H9 (cell line): ENCODE measurements around the gene KIAA1549. TPM values are rescaled to one million over a fixed set of nuclear protein-coding genes. Genes with fewer than 3 reads are reported as not detected.

ENCODE experiments used
- DNase-seq: peaks from one replicate; pipeline ENCODE4 v3.0.0-alpha.2; 2017
- H2AFZ ChIP-seq: one replicate; pipeline ENCODE4 v1.6.1; 2013; ENCODE audit warnings: mild to moderate bottlenecking, low read length, control low read depth, moderate library complexity
- H2AK5ac ChIP-seq: 2 replicates; pipeline ENCODE4 v1.6.1; 2013; ENCODE audit warnings: low read length, control low read depth, mixed read lengths; ENCODE audit not compliant: insufficient read length
- H2BK120ac ChIP-seq: one replicate; pipeline ENCODE4 v1.6.1; 2013; ENCODE audit warnings: low read depth, mild to moderate bottlenecking, low read length, control low read depth, inconsistent platforms; ENCODE audit not compliant: poor library complexity, severe bottlenecking
- H2BK12ac ChIP-seq: 2 replicates; pipeline ENCODE4 v1.6.1; 2013; ENCODE audit warnings: low read length, control low read depth, mixed read lengths, low read depth; ENCODE audit not compliant: insufficient read length
- H2BK15ac ChIP-seq: 2 replicates; pipeline ENCODE4 v1.6.1; 2013; ENCODE audit warnings: low read depth, low read length, control low read depth
- H2BK20ac ChIP-seq: one replicate; pipeline ENCODE4 v1.6.1; 2013; ENCODE audit warnings: low read depth, mild to moderate bottlenecking, low read length, control low read depth, inconsistent platforms; ENCODE audit not compliant: poor library complexity, severe bottlenecking
- H2BK5ac ChIP-seq: 2 replicates; pipeline ENCODE4 v1.6.1; 2013; ENCODE audit warnings: low read length, control low read depth, mixed read lengths; ENCODE audit not compliant: insufficient read length
- H3K14ac ChIP-seq: 2 replicates; pipeline ENCODE4 v1.6.1; 2013; ENCODE audit warnings: low read length, control low read depth; ENCODE audit not compliant: insufficient read depth
- H3K18ac ChIP-seq: 2 replicates; pipeline ENCODE4 v1.6.1; 2013; ENCODE audit warnings: low read depth, mild to moderate bottlenecking, mixed read lengths, low read length, control low read depth; ENCODE audit not compliant: insufficient read length
- H3K23ac ChIP-seq: 2 replicates; pipeline ENCODE4 v1.6.1; 2013; ENCODE audit warnings: low read length, control low read depth, mixed read lengths, low read depth; ENCODE audit not compliant: insufficient read length
- H3K23me2 ChIP-seq: 2 replicates; pipeline ENCODE4 v1.6.1; 2013; ENCODE audit warnings: low read depth, mild to moderate bottlenecking, mixed read lengths, low read length, control low read depth; ENCODE audit not compliant: insufficient read length, poor library complexity, severe bottlenecking
- H3K27ac ChIP-seq: 2 replicates; pipeline ENCODE4 v1.5.1; 2013; ENCODE audit warnings: low read length, control low read depth, mixed read lengths, low read depth; ENCODE audit not compliant: insufficient read length
- H3K27me3 ChIP-seq: 2 replicates; pipeline ENCODE4 v1.6.1; 2013; ENCODE audit warnings: low read length, control low read depth, inconsistent platforms; ENCODE audit not compliant: insufficient read depth
- H3K4ac ChIP-seq: 2 replicates; pipeline ENCODE4 v1.6.1; 2013; ENCODE audit warnings: low read depth, mild to moderate bottlenecking, control low read depth, inconsistent platforms, low read length, moderate library complexity
- H3K4me1 ChIP-seq: 2 replicates; pipeline ENCODE4 v1.6.1; 2013; ENCODE audit warnings: low read length, control low read depth, inconsistent platforms; ENCODE audit not compliant: insufficient read depth
- H3K4me2 ChIP-seq: 2 replicates; pipeline ENCODE4 v1.6.1; 2013; ENCODE audit warnings: low read length, control low read depth, mixed read lengths; ENCODE audit not compliant: insufficient read length, insufficient read depth
- H3K56ac ChIP-seq: 2 replicates; pipeline ENCODE4 v1.6.1; 2013; ENCODE audit warnings: low read depth, mild to moderate bottlenecking, mixed read lengths, low read length, control low read depth; ENCODE audit not compliant: insufficient read length
- H3K79me1 ChIP-seq: 2 replicates; pipeline ENCODE4 v1.6.1; 2013; ENCODE audit warnings: low read depth, mild to moderate bottlenecking, moderate library complexity, low read length, control low read depth, inconsistent platforms; ENCODE audit not compliant: insufficient read depth, poor library complexity, severe bottlenecking
- H3K79me2 ChIP-seq: 2 replicates; pipeline ENCODE4 v1.6.1; 2013; ENCODE audit warnings: low read length, control low read depth, inconsistent platforms; ENCODE audit not compliant: insufficient read depth
- H3K9ac ChIP-seq: 2 replicates; pipeline ENCODE4 v1.6.1; 2013; ENCODE audit warnings: low read length, control low read depth, mixed read lengths; ENCODE audit not compliant: insufficient read length; ENCODE audit errors: extremely low read depth
- H3K9me3 ChIP-seq: one replicate; pipeline ENCODE4 v1.6.1; 2013; ENCODE audit warnings: low read depth, low read length, inconsistent platforms; ENCODE audit not compliant: control insufficient read depth
- H3T11ph ChIP-seq: one replicate; pipeline ENCODE4 v1.6.1; 2013; ENCODE audit warnings: mild to moderate bottlenecking, low read length, control low read depth, inconsistent platforms
- H4K20me1 ChIP-seq: one replicate; pipeline ENCODE4 v1.6.1; 2013; ENCODE audit not compliant: control insufficient read depth, insufficient read length, insufficient read depth
- H4K5ac ChIP-seq: 2 replicates; pipeline ENCODE4 v1.6.1; 2013; ENCODE audit warnings: low read depth, mild to moderate bottlenecking, mixed read lengths, low read length, control low read depth; ENCODE audit not compliant: insufficient read length
- H4K8ac ChIP-seq: replicated peaks from 2 replicates; pipeline ENCODE4 v1.6.1; 2013; ENCODE audit warnings: low read length, control low read depth, mixed read lengths, low read depth; ENCODE audit not compliant: insufficient read length
- H4K91ac ChIP-seq: 2 replicates; pipeline ENCODE4 v1.6.1; 2013; ENCODE audit warnings: low read depth, mild to moderate bottlenecking, moderate library complexity, mixed read lengths, low read length, control low read depth; ENCODE audit not compliant: insufficient read length
- H3K27ac Mint-ChIP-seq, 3 experiments: 2 replicates in 2 of 3; 3 replicates in 1 of 3; pipeline ENCODE4 v1.8.0; 2020 to 2021; ENCODE audit warnings: mixed read lengths in 3 of 3, mild to moderate bottlenecking in 1 of 3, moderate library complexity in 1 of 3
- H3K27me3 Mint-ChIP-seq: 2 replicates; pipeline ENCODE4 v1.8.0; 2021; ENCODE audit warnings: low read depth, mild to moderate bottlenecking, moderate library complexity, mixed read lengths
- H3K36me3 Mint-ChIP-seq, 3 experiments: 2 replicates in 2 of 3; 3 replicates in 1 of 3; pipeline ENCODE4 v1.8.0; 2020 to 2021; ENCODE audit warnings: low read depth in 3 of 3, mixed read lengths in 3 of 3; ENCODE audit not compliant: insufficient read depth in 1 of 3
- H3K4me1 Mint-ChIP-seq, 2 experiments: 2 replicates each; pipeline ENCODE4 v1.8.0; 2020; ENCODE audit warnings: mixed read lengths in 2 of 2
- H3K4me3 Mint-ChIP-seq, 2 experiments: 2 replicates in 1 of 2; 3 replicates in 1 of 2; pipeline ENCODE4 v1.8.0; 2020 to 2021; ENCODE audit warnings: mild to moderate bottlenecking in 2 of 2, mixed read lengths in 2 of 2, moderate library complexity in 1 of 2
- H3K9me3 Mint-ChIP-seq, 2 experiments: 2 replicates in 1 of 2; 3 replicates in 1 of 2; pipeline ENCODE4 v1.8.0; 2020; ENCODE audit warnings: mild to moderate bottlenecking in 2 of 2, mixed read lengths in 2 of 2, moderate library complexity in 1 of 2
- whole genome bisulfite sequencing: extraction: QIAGEN DNeasy Blood & Tissue Kit; methylation state at CpG from one replicate; pipeline ENCODE4 v1.1.7; 2013; ENCODE audit warnings: missing lambda C conversion rate, low lambda C conversion rate, mixed read lengths; ENCODE audit not compliant: insufficient read length; ENCODE audit errors: extremely low coverage; 5-methylcytosine and 5-hydroxymethylcytosine counted together
- total RNA-seq: library from RNA; stranded (reverse); gene quantifications from 2 replicates; pipeline ENCODE4 v1.2.1, GENCODE V29; 2021
- TF ChIP-seq, protein P1 (sequence below): fragments of 200-600 bp; sonication (generic); conservative IDR thresholded peaks from 3 replicates; pipeline ENCODE4 v1.8.0; 2021; ENCODE audit warnings: antibody characterized with exemption, mild to moderate bottlenecking

Gene KIAA1549
- total RNA-seq, 1 experiment from 2014 or later, result 11.9 TPM

DNA sequence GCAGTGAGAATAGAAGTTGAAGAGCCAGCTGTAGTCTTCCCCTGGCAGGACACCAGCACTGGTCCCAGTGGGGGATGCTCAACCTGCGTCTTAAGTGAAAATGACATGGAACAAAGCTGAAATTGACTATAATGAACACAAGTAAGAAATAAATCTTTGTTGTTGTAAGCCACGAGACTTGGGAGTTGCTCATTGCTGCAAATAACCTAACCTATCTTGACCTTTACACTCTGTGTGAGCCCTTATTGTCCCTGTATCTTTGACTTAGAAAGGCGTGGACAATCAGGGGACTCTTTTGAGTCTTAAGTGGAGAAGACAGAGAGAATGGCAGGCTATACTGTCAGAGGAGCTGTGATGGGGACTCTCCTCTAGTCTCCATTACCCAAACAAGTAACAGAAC lies 37.7 kb upstream of the KIAA1549 start:
- no peak overlapping the region for H3K27ac ChIP-seq
- H3K4me1 Mint-ChIP-seq, result peaks cover 10% of the 10 kb centered on the region in 2 experiments
- no peaks in the 10 kb centered on the region for H3K9me3 ChIP-seq
- H4K91ac ChIP-seq, result no peak overlapping the region
- no peak overlapping the region for H4K8ac ChIP-seq
- no peaks in the 10 kb centered on the region for H3K23me2 ChIP-seq
- no peak overlapping the region for H2BK120ac ChIP-seq
- no peak overlapping the region for H2AK5ac ChIP-seq
- H3K56ac ChIP-seq, result no peak overlapping the region
- H3K9me3 Mint-ChIP-seq, result no peaks in the 10 kb centered on the region; a peak in 1 of 5 replicates
- H2BK15ac ChIP-seq, result no peak overlapping the region
- no peak overlapping the region for H3K18ac ChIP-seq
- H3K79me1 ChIP-seq, result no peaks in the 10 kb centered on the region
- no peaks in the 10 kb centered on the region; the same call in 1 of the 2 replicates for H3K4me1 ChIP-seq
- no peak overlapping the region for H4K5ac ChIP-seq
- no peak overlapping the region for H3K27ac Mint-ChIP-seq
- TF ChIP-seq, protein P1, sequence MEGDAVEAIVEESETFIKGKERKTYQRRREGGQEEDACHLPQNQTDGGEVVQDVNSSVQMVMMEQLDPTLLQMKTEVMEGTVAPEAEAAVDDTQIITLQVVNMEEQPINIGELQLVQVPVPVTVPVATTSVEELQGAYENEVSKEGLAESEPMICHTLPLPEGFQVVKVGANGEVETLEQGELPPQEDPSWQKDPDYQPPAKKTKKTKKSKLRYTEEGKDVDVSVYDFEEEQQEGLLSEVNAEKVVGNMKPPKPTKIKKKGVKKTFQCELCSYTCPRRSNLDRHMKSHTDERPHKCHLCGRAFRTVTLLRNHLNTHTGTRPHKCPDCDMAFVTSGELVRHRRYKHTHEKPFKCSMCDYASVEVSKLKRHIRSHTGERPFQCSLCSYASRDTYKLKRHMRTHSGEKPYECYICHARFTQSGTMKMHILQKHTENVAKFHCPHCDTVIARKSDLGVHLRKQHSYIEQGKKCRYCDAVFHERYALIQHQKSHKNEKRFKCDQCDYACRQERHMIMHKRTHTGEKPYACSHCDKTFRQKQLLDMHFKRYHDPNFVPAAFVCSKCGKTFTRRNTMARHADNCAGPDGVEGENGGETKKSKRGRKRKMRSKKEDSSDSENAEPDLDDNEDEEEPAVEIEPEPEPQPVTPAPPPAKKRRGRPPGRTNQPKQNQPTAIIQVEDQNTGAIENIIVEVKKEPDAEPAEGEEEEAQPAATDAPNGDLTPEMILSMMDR, result no peak
- no peaks in the 10 kb centered on the region for H4K20me1 ChIP-seq
- peaks cover 4% of the 10 kb centered on the region for H3K27me3 Mint-ChIP-seq
- no CpG with 5 or more reads among the region's 3 CpGs for WGBS
- H3K14ac ChIP-seq, result no peak overlapping the region
- no peaks in the 10 kb centered on the region for H3K27me3 ChIP-seq
- no peaks in the 10 kb centered on the region for H3K79me2 ChIP-seq
- no peak overlapping the region for H3K4ac ChIP-seq
- H2BK5ac ChIP-seq, result no peak overlapping the region
- H3K4me3 Mint-ChIP-seq, result no peak overlapping the region
- no peak overlapping the region for H2BK20ac ChIP-seq
- no peaks in the 10 kb centered on the region; a peak in 1 of 7 replicates for H3K36me3 Mint-ChIP-seq
- no peak overlapping the region for H3K4me2 ChIP-seq
- no peak overlapping the region for H2AFZ ChIP-seq
- H3K23ac ChIP-seq, result no peak overlapping the region
- DNase-seq, result no peak
- H2BK12ac ChIP-seq, result no peak overlapping the region
- no peak overlapping the region for H3T11ph ChIP-seq
- H3K9ac ChIP-seq, result no peak overlapping the region
